ENCODE measurements around the gene ITGA11.
A peak's percentile ranks its signal among the peaks of the same experiment; 100 is the strongest.

Gene ITGA11

DNA sequence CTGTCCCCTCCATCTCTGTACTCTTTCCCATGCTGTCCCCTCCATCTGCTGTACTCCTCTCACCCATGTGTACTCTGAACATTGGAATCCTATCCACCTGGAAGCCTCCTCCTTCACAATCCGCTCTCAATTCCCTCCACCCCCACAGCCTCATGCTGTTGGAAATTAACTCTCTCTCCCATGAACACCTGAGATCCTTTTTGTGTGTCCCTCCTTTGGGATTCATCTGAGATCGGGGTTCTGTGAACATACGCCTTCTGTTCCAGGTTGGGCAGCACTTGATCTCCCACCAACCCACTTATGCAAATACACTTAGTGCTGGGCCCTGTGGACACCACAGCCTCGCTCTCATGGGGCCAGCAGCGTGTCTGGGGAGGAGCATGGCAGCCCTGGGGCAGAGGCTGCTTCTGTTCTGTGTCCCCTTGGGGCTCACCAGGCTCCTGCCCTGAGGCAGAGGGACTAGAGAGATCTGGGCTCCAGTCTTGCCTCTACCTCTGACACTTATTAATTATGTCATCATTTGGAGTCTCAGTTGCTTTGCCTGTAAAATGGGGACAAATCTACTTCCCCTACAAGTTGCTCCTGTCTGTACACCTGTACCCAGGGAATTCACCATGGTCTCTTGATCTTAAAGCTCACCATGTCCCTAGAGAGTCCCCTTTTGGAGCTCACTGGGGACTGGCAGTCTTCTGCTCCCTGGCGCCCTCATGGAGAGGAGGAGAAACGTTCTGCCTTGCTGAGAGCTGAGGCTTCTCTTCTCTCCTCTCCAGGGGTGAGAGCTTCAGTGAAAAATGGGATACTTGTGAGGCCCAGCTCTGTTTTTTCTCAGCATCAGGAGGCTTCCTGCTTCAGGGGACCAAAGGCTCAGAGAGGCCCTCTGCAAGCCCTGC lies 42.7 kb downstream of the ITGA11 start:
- no peak for DNase-seq (ENCODE audit: low spot score)

DNA sequence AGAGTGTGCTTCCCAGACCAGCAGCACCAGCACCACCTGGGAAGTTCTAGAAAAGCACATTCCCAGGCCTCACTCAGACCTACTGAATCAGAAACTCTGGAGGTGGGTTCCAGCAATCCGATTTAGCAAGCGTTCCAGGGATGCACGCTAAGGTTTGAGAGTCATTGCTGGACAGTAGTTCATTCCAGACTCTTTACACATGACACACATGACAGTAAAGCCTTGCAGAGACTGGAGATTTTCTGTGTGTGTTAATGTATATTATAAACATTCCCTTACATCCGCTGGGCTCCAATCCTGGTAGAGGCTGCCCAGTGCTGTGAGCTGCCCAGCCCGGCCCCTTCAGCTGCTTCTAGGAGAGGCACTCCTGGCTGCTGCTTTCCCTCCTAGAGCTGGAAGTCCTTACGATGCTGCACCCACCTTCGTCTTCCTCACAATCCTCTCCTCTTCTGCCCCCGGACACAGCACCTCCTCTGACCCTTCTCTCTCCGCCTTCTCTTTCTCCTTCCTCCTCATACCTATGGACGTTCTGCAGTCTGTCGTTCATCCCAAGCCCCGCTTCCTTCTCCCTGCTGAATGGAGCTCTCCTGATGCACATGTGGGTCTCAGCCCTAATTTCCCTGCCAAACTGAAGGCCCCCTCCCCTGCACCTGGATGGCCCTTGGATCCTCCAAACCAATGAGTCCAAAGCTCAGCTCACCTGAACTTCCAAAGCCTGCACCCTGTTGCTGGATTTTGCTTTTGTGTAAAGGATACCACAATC lies 44.4 kb downstream of the ITGA11 start:
- DNase-seq (ENCODE audit: low spot score) = no peak

DNA sequence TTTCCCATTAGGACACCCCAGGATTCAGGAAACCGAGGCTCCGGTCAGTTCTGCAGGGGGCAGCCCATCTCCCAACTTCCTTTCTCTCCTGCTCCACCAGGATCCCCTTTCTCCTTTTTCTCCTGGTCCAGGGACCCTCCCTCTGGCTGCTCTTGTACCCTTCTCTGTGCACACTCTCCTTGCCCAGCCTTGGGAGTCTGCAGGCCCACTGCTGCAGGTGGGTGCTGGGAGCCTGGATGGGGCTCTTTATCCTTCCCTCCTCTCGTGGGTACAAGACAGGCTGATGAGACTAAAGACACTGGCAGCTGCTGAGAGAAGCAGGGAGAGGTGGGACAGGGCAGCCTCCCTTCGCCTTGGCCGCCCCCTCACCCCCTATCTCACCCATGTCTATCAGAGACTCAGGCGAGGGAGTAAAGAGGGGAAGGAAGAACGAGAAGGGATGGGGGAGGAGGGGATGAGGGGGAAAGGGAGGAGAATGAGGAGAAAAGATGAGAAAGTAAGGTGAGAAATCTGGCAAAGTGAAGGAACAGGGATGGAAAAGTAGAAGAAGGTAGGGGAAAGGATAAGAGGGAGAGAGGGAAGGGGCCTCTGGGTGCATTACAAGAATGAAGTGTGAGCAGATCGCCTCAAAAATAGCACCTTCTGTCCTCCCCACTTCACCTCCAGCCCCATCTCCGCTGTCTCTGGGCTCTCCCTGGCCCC lies 45.2 kb downstream of the ITGA11 start:
- no peak for DNase-seq (ENCODE audit: low spot score)

DNA sequence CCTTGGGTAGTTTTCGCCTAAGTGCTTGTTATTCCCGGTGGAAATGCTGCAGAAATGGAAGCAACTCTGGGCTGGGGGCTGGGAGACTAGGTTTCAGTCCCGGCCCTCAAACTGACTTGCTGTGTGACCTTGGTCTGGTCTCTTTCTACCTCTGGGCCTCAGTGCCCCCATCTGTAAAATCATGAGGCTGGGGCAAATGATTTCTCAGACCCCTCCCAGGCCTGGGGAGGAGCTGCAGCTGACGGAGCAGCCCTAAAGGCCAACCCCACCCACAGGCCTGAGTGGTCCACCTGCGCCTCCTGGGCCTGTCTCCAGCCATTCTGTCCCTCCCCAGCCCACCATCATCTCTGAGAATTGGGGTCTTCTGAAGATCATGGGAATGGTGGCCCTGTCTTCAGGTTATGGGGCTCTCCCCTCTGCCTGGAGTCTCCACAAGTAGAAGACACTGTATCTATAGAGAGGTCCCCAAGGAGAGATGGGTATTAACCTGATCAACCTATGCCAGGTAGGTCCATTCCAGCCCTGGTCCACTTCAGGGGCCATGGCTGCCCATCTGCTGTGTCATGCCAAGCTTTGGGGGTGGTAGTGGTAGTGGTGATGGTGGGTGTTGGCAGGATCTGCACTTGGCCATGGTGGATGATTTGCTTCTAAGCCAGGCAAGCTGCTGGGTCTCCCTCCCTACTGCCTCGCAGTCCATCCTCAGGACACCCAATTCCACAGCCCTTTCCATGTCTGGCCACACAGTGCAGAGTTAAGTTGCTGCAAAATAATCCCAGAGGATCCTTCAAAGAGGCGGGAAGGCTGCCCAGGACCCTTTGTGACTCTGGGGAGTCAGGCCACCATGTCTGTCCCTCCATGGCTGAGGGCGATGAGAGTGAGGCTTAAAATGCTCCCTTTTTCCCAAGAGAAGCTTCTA lies 46.0 kb downstream of the ITGA11 start:
- DNase-seq (ENCODE audit: low spot score) = no peak

DNA sequence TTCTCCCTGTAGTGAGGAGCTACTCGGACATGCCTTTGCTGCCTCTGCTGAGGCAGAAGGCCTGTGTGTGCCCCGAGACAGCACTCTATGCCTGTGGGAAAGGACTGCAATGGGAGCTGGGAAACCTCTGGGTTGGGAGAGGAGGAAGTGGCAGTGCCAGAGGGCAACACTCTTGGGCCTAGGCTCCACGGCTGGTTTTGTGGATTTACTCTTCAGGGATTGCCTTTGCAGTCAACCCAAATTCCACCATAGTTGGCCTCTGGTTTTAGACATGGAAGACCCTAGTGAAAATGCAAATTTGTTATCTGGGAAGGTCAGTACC lies 46.8 kb downstream of the ITGA11 start:
- DNase-seq (ENCODE audit: low spot score) = no peak

DNA sequence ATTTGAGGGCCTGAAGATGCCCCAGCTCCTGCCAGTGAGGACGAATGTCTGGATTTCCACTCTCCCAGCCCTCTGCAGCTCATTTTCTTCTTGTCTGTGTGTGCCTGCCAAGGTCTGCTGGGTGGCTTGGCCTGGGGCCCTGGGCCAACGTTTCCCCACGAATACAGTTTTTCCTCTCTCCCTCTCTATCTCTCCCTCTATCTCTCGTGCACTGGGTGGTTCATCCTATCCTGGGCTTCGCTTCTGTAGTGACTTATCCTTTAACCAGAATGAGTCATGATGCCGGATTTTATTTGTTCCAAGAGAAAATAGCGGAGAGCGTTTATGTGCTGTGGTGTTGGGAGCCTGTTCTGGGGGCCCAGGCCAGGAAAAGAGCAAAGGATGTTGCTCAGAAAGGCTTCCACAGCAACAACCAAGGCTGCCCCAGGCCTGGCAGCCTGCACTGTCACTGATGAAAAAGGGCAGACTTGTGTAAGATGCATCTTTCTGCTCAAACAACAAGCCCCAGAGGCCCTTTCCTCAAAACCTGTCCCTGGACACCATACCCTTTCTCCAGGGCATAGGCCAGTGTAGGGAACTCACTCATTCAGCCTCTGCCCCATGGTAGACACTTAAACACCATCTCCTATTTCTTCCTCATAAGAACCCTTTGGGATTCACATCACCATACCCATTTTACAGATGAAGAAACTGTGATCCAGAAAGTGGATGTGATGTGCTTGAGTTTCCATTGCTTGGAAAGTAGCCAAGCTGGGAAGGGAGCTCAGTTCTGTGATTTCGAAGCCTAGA lies 47.3 kb downstream of the ITGA11 start:
- no peak for DNase-seq (ENCODE audit: low spot score)

DNA sequence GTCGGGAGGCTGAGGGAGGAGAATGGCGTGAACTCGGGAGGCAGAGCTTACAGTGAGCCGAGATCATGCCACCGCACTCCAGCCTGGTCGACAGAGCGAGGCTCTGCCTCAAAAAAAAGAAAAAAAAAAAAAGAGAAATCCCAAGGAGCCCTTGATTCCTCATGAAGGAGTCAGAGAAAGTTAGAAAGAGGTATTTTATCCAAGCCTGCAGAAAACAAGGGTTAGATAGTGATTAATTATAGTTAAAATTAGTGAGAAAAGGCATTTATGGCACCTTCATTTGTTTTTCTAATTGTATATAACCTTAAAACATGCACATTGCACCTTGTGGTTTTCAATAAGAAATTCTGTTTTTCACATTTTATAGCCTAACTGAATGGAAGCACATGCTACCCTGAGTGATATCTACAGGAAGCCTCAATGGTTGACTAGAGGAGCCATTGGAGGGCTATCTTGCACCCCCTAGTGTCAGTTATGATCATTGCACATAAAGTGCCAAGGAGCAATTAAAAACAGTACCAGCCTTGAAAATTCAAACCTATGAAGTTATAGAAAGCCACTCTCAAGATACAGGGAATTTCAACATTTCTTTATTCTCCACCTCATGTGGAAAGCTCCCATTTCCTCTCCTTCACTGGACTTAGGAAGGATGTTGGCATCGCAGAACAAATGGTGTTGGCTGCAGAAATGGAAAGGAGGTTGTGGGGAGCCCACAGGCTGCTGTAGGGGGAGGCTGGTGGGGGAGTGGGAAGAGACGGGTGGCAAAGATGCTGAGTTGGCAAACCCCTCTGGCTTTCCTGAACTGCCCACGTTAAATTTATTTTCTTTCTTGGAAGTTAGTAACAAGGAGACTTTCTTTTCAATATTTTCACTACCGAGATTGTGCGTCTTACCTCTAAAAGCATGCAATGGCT lies 48.5 kb downstream of the ITGA11 start:
- peak; percentile 55 for DNase-seq (ENCODE audit: low spot score)

DNA sequence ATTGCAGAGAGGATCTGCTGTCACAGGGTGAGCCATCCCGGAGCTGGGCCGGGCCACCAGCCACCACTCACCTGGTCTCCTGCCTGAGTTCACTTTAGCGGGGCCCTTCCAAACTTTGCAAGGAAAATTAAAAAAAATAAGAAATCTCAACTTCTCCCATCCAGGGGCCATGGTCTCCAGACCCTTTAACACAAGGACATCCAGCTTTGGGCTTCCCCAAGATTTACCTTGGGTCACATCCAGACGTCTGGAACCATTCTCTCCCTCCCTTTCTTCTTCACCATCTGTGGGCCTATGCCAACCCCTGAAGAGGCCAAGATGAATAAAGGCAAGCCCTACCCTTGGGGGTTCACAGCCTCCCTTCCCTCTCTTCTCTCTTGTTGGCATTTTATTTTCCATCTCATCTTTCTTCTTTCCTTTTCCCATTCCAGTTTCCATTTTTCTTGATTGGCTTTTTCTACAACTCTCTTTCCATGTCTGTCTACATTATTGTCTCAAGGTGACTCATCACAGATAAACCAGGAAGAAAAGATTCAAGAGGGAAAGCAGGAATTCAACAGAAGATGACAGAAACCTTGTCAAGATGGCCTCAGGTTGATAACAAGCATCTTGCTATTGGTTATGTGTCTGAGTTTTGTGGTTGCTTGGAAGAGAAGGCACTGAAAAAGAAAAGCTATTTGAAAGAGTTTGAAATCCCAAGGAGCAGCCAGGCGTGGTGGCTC lies 49.5 kb downstream of the ITGA11 start:
- no peak for DNase-seq (ENCODE audit: low spot score)

DNA sequence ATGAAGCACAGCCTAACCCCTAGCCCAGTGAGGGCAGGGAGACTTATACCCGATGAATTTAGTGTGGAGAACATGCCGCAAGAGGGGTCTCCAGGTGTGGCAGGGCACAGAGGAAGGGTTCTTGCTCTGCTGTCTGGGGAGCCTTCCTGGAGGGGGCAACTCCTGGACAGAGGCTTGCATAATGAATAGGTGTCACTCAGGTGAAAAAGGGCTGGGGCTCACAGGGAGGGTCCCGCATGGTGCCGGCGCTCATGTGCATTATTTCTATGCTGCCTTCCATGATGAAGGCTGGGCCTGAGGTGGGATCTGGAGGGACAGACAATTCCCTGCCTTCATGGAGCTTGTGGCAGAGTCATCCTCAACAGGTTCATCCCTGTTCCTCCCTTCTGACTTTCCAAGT lies 51.5 kb downstream of the ITGA11 start:
- no peak for DNase-seq (ENCODE audit: low spot score)

DNA sequence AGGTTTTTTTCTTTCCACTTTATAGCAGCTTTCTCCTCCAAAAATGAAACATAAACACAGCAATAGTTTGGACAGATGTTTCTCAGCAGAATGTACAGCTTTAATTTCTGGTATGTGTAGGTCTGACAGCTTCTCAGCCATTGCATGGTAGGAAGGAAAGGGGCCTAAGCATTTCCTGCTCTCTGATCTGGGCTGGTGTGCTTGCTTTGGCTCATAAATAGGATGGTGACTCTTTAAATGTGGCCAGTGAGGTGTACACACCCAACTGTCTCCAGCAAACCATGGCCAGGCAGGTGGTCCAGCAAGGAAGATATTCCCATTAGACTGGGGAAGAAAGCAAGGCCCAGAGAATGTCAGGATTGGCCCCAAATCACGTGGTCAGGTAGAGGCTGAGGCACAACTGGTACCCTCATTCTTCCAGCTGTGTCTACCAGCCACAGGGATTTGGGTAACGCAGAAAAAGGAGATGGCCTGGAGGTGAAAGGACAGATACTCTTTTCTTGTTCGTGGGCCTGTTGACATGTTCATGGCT lies 52.1 kb downstream of the ITGA11 start:
- no peak for DNase-seq (ENCODE audit: low spot score)

DNA sequence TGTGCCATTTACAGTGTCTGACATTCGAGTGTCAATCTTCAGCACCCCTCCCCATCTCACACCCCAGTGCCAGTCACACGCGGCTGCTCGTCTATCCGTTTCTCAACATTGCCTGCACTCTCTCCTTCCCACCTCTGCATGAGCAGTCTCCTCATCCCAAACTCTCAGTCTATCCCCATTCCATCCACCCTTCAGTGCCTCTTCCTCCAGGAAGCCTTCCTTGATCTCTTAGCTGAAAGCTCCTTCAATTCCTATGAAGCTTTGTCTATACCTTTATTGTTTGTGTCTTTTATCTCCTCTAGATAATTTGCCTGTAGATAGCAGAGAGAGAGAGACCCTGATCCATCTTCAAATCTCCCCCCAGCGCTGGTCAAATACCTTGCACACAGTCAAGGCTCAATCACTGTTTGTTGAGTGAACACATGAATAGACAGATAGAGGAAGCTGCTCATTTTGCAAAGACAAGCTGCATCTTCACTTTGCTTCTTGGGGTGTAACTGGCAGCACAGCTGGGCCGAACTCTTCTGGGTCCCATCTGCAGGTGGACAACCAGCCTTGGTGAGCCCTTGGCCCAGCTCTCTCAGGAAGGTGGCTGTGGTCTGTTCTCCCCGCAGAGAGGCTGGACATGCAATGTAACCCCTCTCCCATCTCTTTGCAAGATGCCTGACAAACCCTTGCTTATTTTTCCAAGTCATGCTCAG lies 52.8 kb downstream of the ITGA11 start:
- DNase-seq (ENCODE audit: low spot score) = no peak

DNA sequence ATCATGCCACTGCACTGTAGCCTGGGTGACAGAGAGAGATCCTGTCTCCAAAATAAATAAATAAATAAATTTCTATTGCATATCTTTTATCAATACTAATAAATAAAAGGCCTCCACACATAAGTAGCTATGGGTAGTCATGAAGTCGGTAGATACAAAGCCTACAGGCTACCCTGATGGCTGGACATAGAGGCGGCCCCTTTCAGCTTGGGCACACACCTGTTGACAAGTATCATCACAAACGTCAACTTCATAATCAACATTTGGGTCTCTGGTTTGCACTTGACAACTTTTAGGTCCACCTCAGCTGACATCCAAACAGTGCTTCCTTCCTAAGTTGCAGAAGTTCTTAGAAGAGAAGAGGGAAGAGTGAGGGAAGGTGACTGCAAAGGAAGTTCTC lies 53.4 kb downstream of the ITGA11 start:
- no peak for DNase-seq (ENCODE audit: low spot score)

DNA sequence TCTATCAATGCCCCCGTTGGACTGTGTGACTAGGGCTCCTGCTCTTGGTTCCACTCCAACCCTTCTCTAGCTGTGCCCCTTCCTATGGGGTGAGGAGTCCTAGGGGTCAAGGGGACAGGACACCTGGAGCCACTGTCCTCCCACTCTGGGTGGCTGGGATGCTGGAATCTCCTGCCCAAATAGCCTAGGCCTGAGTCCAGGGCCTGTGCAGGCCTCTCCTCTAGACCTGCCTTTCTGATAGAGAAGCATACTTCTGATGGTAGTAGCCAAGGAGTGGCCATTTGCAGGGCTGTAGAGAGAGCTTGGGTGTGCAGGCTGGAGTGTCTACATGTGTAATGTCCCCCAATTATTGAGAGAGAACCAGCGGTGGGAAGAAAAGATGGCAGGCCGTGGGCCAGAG lies 54.2 kb downstream of the ITGA11 start:
- DNase-seq (ENCODE audit: low spot score) = no peak

DNA sequence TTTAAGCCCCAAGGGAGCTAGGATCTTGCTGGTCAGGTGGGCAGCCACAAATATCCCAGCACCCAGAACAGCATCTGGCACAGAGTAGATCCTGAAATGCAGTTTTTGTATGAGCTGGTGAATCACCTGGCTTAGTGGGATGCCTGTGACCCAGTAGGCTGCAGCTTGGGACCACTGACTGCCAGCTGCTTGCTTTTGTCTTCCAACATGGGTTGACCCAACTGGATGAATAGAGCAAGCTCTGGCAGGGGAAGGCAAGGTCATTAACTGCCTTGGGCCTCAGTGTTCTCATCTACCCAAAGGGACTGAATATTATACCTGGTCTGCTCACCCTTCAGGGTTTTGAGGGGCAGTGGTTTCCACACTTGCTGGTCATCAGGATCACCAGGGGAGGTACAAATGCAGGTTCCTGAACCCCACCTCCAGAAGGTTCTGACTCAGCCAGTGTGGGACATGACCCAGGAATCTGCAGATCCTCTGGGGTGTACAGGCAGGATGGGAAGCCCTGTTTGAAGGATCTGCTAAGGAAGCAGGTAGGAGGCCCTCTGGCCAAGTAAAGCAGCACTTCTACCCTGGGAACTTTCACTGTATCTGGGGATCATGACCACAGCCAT lies 55.4 kb downstream of the ITGA11 start:
- DNase-seq (ENCODE audit: low spot score) = no peak

DNA sequence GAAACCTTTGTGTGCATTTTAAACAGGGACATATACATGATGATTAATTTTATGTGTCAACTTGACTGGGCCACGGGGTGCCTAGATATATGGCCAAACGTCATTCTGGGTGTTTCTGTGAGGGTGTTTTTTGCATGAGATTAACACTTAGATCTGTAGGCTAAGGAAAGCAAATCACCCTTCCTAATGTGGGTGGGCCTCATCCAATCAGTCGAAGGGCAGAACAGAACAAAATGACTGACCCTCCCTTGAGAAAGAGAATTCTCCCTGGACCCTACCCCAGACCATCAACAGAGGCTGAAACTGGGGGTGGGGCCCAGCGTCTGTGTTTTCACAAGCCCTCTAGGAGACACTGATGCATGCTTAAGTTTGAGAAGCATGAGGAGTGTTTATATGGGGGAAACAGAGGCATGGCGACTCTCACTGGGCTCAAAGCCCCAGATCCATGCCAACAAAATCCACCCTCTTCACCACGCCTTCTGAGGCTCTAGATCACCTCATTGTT lies 56.2 kb downstream of the ITGA11 start:
- DNase-seq (ENCODE audit: low spot score) = no peak

DNA sequence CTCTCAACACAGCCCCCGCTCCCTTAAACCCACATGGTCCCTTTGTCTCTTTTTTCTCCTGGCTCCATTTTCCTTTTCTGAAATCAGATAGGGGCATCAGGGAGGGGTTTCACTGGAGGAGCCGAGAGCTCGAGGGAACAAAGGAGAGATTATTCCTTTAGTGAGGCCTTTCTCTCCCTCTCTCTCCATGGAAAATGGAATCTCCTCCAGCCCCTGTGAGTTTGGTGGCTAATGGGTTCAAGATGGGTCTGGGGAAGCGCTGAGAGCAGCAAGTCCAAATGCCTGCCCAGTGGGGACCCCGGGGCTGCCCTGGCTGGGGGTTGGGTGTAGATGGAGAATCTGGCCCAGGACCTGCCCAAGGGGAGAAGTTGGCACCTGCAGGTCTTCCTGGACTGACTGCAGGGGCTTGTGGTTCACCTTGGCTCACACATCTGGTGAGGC lies 56.8 kb downstream of the ITGA11 start:
- no peak for DNase-seq (ENCODE audit: low spot score)

DNA sequence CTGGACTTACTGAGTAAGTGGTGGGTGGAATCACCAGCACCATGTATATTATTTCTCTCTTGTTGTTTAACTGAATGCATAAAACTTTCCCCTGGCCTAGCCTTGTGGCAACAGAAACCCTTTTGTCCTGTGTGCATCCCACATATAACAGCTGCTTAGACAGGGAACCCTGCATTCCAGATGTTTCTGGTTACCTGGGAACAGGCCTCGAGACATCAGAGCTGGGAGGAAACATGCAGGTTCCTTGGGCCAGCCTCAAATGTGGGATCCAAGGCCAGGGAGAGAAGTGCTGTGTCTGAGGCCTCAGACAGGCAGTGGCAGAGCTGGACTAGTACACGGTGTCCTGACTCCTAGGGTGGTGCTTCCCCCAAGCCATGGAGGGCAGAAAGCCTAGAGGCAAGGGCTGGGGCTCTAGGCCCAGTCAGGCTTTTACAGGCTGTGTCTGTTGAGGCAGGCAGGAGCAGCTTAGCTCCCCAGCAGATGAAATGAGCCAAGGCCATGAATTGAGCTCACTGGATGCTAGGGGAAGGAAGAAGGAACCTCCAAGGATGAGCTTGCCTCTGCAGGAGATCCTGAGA lies 57.7 kb downstream of the ITGA11 start:
- DNase-seq (ENCODE audit: low spot score) = no peak

Measured in CD4-positive, alpha-beta T cell treated with Interleukin-15 for 4 hours (primary cell).